ENCODE results near the gene SLC22A23. TPM values are rescaled to one million over a fixed set of nuclear protein-coding genes. Genes with fewer than 3 reads are reported as not detected.

Gene SLC22A23
- total RNA-seq, 1 experiment from 2014 or later: 8.2 TPM

GRCh38 chr6:3267162-3267561, 189.7 kb downstream of the SLC22A23 start:
- no peak for DNase-seq (ENCODE audit: low spot score)

- DNase-seq (ENCODE audit: low spot score): no peak
These were observed 190.7 kb downstream of the SLC22A23 start for GRCh38 chr6:3266170-3266569.

GRCh38 chr6:3265671-3266070, 191.2 kb downstream of the SLC22A23 start:
- DNase-seq (ENCODE audit: low spot score): no peak

GRCh38 chr6:3264356-3264755, 192.5 kb downstream of the SLC22A23 start:
- no peak for DNase-seq (ENCODE audit: low spot score)

- peak; percentile 32 for DNase-seq (ENCODE audit: low spot score)
These were observed 193.8 kb downstream of the SLC22A23 start for GRCh38 chr6:3263096-3263495.

- no peak for DNase-seq (ENCODE audit: low spot score)
These were observed 194.9 kb downstream of the SLC22A23 start for GRCh38 chr6:3261921-3262320.

- DNase-seq (ENCODE audit: low spot score): no peak
These were observed 195.4 kb downstream of the SLC22A23 start for GRCh38 chr6:3261518-3261820.

- DNase-seq (ENCODE audit: low spot score): no peak
These were observed 195.9 kb downstream of the SLC22A23 start for GRCh38 chr6:3260772-3261517.

GRCh38 chr6:3260296-3260695, 196.6 kb downstream of the SLC22A23 start:
- no peak for DNase-seq (ENCODE audit: low spot score)

- DNase-seq (ENCODE audit: low spot score): no peak
These were observed 197.3 kb downstream of the SLC22A23 start for GRCh38 chr6:3259491-3259958.

- DNase-seq (ENCODE audit: low spot score): peak; percentile 83
These were observed 197.9 kb downstream of the SLC22A23 start, which contains the start of gene PSMG4 for GRCh38 chr6:3258720-3259490. PSMG4 (plus strand) TSS chr6:3258947; CDS start chr6:3259023, 76 bp downstream.

- no peak for DNase-seq (ENCODE audit: low spot score)
These were observed 198.6 kb downstream of the SLC22A23 start for GRCh38 chr6:3258201-3258600.

- DNase-seq (ENCODE audit: low spot score): no peak
These were observed 203.3 kb downstream of the SLC22A23 start for GRCh38 chr6:3253597-3253961.

- peak; percentile 48 for DNase-seq (ENCODE audit: low spot score)
These were observed 203.8 kb downstream of the SLC22A23 start for GRCh38 chr6:3252861-3253596.

- peak; percentile 75 for DNase-seq (ENCODE audit: low spot score)
These were observed 204.5 kb downstream of the SLC22A23 start for GRCh38 chr6:3252369-3252768.

- peak; percentile 86 for DNase-seq (ENCODE audit: low spot score)
These were observed 205.2 kb downstream of the SLC22A23 start for GRCh38 chr6:3251462-3252314.

- DNase-seq (ENCODE audit: low spot score): no peak
These were observed 206.6 kb downstream of the SLC22A23 start for GRCh38 chr6:3250231-3250675.

GRCh38 chr6:3249821-3250220, 207.0 kb downstream of the SLC22A23 start:
- DNase-seq (ENCODE audit: low spot score): no peak

- DNase-seq (ENCODE audit: low spot score): peak; percentile 82
These were observed 209.3 kb downstream of the SLC22A23 start for GRCh38 chr6:3247255-3248146.

GRCh38 chr6:3245216-3245615, 211.6 kb downstream of the SLC22A23 start:
- DNase-seq (ENCODE audit: low spot score): no peak

All from A172 (cell line).